Kidney capillary endothelial cell (primary cell): ENCODE data around the gene CTAGE1.
"Not testable (repeated sequence)": the region's sequence is repeated elsewhere in the genome, so short reads cannot be mapped to it uniquely, and the experiment has no call there.

Source experiments
- DNase-seq: peaks from one replicate; pipeline ENCODE4 v3.0.0-alpha.2; 2018; ENCODE audit warnings: low spot score

CTAGE1 gene, protein sequence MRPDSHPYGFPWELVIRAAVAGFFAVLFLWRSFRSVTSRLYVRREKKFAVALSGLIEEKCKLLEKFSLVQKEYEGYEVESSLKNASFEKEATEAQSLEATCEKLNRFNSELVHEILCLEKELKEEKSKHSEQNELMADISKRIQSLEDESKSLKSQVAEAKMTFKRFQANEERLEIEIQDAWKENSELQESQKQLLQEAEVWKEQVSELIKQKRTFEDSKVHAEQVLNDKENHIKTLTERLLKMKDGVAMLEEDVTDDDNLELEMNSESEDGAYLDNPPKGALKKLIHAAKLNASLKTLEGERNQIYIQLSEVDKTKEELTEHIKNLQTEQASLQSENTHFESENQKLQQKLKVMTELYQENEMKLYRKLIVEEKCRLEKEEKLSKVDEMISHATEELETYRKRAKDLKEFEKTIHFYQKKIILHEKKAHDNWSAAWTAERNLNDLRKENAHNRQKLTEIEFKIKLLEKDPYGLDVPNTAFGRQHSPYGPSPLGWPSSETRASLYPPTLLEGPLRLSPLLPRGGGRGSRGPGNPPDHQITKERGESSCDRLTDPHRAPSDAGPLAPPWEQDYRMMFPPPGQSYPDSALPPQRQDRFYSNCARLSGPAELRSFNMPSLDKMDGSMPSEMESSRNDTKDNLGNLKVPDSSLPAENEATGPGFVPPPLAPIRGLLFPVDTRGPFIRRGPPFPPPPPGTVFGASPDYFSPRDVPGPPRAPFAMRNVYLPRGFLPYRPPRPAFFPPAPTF

GRCh38 chr18:22417496-22418188 lies at the start of gene CTAGE1:
Gene CTAGE1, minus strand, starts transcription at chr18:22417915. Its CDS starts 104 bp downstream, at chr18:22417811.
- DNase-seq, result no peak

DNA sequence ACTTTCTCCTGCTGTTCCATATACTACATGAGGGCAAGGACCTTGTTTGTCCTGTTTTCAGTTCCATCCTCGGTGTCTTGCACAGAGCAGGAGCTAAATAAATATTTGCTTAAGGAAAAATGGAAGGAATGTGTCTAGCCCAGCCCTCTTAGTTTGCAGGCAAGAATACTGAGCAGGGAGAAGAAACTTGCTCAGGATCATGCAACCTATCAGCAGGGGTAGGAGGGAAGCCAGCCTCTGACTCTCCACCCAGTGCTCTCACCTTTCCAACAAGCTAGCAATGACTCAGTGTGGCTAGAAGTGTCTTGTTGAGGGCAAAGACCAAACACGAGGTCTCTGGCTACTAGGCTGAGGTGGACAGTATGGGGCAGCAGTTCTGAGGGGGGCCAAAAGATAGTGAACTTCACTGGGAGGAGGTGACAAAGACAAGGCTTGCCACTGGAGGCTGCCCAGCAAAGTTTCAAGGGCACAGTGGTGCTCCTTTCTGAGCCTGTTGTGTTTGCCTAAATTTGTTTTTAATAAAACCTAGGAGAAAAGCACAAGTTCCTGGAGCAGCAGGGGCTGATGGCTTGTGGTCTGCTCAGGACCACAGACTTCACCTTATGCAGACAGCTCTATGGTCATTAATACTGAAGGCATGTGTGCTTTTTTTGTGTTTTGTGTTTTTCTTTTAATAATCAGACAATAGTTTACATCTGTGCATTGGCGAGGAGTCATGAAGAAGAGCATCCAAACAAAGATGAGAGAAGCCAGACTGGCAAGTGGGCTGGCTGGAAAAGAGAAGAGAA lies 49.1 kb upstream of the CTAGE1 start:
- no peak for DNase-seq

DNA sequence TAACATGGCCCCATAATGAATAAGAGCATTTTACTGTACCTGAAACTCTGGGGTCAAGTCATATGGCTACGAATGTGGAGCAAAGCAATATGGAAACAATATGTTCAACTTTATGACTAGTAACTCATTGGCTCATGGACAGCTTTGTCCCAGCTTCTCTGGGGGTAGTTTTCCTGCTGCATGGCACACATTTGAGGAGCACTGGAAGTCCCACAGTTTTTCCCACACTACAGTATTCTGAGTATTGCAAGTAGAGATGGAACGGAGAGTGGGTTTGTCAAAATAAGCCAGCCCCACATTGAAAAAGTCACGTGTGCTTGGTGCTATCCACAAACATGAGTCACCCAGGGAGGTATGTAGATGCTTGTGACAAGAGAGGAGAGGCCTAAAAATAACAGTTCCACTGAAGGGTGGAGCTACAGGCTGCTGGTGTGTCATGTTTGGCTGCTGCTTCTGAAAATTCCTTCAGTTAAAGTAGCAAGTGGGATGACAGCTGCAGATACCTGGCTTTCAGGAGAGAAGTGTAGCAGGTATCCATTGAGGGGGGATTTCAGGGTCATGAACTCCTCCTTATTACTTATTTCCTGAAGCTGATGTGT lies 48.2 kb upstream of the CTAGE1 start:
- peak; percentile 56 for DNase-seq

- DNase-seq, result no peak
Measured at GRCh38 chr18:22463076-22463475, 45.4 kb upstream of the CTAGE1 start.

- no peak for DNase-seq
Measured at GRCh38 chr18:22459491-22459890, 41.8 kb upstream of the CTAGE1 start.

DNA sequence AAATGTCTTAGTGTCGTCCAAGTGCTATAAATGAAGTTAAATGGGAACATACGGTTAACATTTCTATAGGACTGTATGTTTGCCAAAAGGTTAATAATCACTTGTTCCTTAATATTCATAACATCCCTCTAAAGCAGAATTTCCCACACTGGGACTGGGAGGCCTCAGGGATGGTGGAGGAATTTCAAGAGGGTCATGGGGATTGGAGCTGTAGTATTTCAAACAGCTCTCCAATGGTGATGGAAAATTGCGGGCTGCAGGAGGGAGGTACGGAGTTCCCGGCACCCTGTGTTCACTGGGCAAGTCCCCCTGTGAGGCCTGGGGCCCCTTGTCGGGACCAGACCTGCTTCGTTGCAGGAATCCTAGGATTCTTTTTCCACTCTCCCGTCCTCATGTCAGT lies 39.8 kb upstream of the CTAGE1 start:
- DNase-seq, result no peak

DNA sequence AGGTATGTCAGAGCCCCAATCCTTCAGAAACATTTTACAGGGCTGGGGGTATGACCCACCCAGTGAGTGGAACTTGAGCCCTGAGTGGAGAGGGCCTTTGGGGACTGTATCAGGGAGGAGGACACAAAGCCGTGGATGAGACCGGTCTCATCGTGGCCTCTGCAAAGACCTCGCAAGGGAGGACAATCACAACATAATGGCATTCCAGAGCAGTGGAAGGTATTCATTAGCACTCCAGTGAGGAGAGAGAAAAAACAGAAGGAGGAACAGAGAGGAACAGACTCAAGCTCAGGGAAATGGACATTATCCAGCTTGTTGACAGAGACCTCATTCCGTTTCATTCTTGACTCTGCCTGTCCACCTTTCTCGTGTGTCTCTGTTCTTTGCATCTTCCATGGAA lies 38.8 kb upstream of the CTAGE1 start:
- DNase-seq, result no peak

- DNase-seq, result no peak
Measured at GRCh38 chr18:22456116-22456480, 38.4 kb upstream of the CTAGE1 start.

- no peak for DNase-seq
Measured at GRCh38 chr18:22455425-22456115, 37.9 kb upstream of the CTAGE1 start.

DNA sequence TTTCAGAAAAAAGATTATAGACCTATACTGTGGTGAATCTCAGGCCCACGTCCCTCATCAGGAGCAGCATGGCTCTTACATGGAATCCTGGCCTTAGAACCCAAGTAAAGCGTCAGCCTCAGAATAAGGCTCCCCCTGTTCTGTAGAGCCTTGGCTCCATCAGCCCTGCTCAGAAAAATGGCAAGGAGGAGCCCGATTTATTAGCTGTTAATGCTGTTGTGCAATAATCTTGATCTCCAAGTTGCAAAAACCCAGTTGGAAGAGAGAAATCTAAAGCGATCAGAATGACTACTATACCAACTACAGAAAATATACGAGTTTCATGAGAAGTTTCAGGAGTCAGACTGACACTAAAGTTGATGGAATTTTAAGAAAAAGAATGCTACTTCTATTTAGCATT lies 35.6 kb upstream of the CTAGE1 start:
- DNase-seq, result no peak

DNA sequence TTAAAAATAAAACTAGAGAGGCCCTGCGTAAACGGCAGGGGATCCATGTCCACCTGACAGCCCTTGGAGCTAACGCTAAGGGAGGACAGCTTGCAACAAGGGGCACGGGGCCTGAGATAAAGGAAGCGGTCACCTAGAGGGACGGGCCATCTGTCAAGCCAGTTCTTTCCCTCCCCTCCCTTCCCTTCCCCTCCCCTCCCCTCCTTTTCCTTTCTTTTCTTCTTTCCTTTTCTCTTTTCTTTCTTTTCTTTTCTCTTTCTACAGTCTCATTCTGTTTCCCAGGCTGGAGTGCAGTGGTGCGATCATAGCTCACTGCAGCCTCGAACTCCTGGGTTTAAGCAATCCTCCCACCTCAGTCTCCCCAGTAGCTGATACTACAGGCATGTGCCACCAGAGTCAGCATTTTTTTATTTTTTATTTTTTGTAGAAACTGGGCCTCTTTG lies 34.5 kb upstream of the CTAGE1 start:
- DNase-seq, result no peak

GRCh38 chr18:22451796-22452195 lies 34.1 kb upstream of the CTAGE1 start:
- no peak for DNase-seq

- DNase-seq, result not testable (repeated sequence)
Measured at GRCh38 chr18:22450766-22451165, 33.1 kb upstream of the CTAGE1 start.

DNA sequence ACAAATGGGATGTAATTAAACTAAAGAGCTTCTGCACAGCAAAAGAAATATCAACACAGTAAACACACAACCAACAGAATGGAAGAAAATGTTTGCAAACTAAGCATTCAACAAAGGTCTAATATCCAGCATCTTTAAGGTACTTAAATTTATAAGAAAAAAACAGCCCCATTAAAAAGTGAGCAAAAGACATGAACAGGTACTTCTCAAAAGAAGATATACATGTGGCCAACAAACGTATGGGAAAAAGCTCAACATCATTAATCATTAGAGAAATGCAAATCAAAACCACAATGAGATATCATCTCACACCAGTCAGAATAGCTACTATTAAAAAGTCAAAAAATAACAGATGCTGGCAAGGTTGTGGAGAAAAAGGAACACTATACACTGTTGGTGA lies 32.6 kb upstream of the CTAGE1 start:
- not testable (repeated sequence) for DNase-seq

DNA sequence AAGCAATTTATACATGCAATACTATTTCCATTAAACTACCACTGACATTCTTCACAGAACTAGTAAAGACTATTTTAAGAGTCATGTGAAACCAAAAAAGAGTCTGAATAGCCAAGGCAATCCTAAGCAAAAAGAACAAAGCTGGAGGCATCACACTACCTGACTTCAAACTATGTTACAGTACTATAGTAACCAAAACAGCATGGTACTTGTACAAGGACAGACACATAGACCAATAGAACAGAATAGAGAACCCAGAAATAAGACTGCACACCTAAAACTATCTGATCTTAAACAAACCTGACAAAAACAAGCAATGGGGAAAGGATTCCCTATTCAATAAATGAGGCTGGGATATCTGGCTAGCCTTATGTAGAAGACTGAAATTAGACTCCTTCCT lies 32.0 kb upstream of the CTAGE1 start:
- not testable (repeated sequence) for DNase-seq

- DNase-seq, result no peak
Measured at GRCh38 chr18:22448238-22448637, 30.5 kb upstream of the CTAGE1 start.

- no peak for DNase-seq
Measured at GRCh38 chr18:22447792-22448191, 30.1 kb upstream of the CTAGE1 start.

DNA sequence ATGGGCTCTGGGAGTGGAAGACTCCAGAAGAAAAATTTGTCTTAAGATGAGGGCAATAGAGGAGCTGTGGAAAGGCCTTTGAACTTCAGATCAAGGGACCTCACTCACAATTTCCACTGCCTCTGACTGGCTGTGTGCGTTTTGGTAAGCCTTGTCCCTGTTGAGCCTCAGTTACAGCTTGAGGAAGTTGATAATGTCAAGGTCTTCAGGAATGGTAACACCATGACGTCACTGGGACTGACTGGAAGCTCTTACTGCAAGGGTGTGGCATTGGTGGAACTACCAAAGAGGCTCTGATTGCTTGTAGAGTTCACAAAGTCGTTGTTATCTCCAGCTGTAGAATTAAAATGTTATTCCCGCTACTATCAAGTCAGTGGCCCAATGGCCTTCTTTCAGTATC lies 29.2 kb upstream of the CTAGE1 start:
- no peak for DNase-seq

DNA sequence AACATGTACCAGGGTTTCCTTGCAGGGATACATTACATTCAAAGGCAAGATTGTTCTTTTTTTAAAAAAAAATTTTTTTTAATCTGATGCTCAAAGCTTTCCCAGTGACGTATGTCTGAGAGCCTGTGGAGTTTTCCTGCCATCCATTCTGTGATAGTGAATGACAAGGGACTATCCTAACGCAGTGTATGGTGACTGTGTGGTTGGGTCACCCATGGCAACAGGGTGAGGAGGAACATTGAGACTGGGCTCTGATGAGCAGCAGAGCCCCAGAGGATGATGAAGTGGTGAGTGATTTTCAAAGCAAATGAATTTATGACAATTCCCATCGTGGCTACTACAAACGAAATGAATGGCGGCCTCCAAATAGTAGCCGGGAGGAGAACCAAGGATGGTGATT lies 28.6 kb upstream of the CTAGE1 start:
- DNase-seq, result no peak

- DNase-seq, result no peak
Measured at GRCh38 chr18:22441638-22442037, 23.9 kb upstream of the CTAGE1 start.

- DNase-seq, result no peak
Measured at GRCh38 chr18:22439447-22439846, 21.7 kb upstream of the CTAGE1 start.
